Stomach (tissue), 19 donors: ENCODE measurements around the gene TCEAL2. TPM values are rescaled to one million over a fixed set of nuclear protein-coding genes. Genes with fewer than 3 reads are reported as not detected.
"Not testable (repeated sequence)": the region's sequence is repeated elsewhere in the genome, so short reads cannot be mapped to it uniquely, and the experiment has no call there.

Experiments used
- DNase-seq, 2 donors: peaks; one replicate each; pipeline versions ENCODE4 v3.0.0 to v3.0.0-alpha.2; 2013 to 2019
- H3K27ac ChIP-seq, 5 donors: fragments of 200-600 bp in 4 of 5; sonication (generic) in 4 of 5; one replicate each; pipeline ENCODE4 v1.5.1; 2013 to 2019; ENCODE audit warnings: mild to moderate bottlenecking in 1 of 5, moderate library complexity in 1 of 5
- H3K27me3 ChIP-seq, 3 donors: fragments of 200-600 bp; sonication (generic); one replicate each; pipeline ENCODE4 v1.5.1; 2017 to 2019; ENCODE audit warnings: mixed run types in 1 of 3
- H3K36me3 ChIP-seq, 4 donors: fragments of 200-600 bp; sonication (generic); 1 replicate in 3 of 4; 2 replicates in 1 of 4; pipeline ENCODE4 v1.5.1; 2016 to 2019
- H3K4me1 ChIP-seq, 4 donors: fragments of 200-600 bp; sonication (generic); one replicate each; pipeline ENCODE4 v1.5.1; 2016 to 2019
- H3K4me3 ChIP-seq, 4 donors: fragments of 200-600 bp; sonication (generic) in 3 of 4; one replicate each; pipeline ENCODE4 v1.5.1; 2016 to 2019; ENCODE audit warnings: mild to moderate bottlenecking in 1 of 4
- H3K9me3 ChIP-seq, 4 donors: fragments of 200-600 bp; sonication (generic); one replicate each; pipeline ENCODE4 v1.5.1; 2016 to 2019
- EP300 ChIP-seq: sonication (generic); formaldehyde crosslinking; IDR thresholded peaks from one replicate; pipeline ENCODE4 v1.6.1; 2017; ENCODE audit warnings: antibody characterized with exemption
- POLR2A ChIP-seq, 4 donors: fragments of 450-650 bp; IDR thresholded peaks; one replicate each; pipeline ENCODE4 v1.6.1; 2016; ENCODE audit warnings: antibody characterized with exemption in 4 of 4, control low read depth in 2 of 4, mild to moderate bottlenecking in 1 of 4, moderate library complexity in 1 of 4
- POLR2AphosphoS5 ChIP-seq, 3 donors: sonication (generic); formaldehyde crosslinking; IDR thresholded peaks; one replicate each; pipeline ENCODE4 v1.6.1; 2016; ENCODE audit warnings: antibody characterized with exemption in 3 of 3
- WGBS, 5 donors: extraction: QIAGEN DNeasy Blood & Tissue Kit in 3 of 5; methylation state at CpG; one replicate each; pipeline versions ENCODE4 v1.1.5 to v1.1.7; 2013 to 2018; 5-methylcytosine and 5-hydroxymethylcytosine counted together
- intact Hi-C: fragments of 100-400 bp; cut with DNase I; formaldehyde crosslinking; loops from one replicate; pipeline ENCODE4 v1.15.1; 2023; ENCODE audit warnings: low total_unique reads
- long read RNA-seq, 10 donors: transcript quantifications; one replicate each; lab custom pipeline, GENCODE V29; 2026
- polyA plus RNA-seq, 3 donors: library from polyadenylated mRNA; stranded (reverse); fragments of 200-250 nt; gene quantifications; one replicate each; pipeline ENCODE4 v1.2.3, GENCODE V29; 2013
- total RNA-seq, 5 donors: library from RNA; depleted of rRNA; stranded (reverse); fragments of >200 nt; gene quantifications; one replicate each; pipeline versions ENCODE4 v1.1.0 to v1.2.3, GENCODE V29; 2014 to 2016
- TF ChIP-seq, protein P1 (sequence below), 7 experiments: fragments of 450-650 bp in 4 of 7; fragments of 200-600 bp in 3 of 7; sonication (generic) in 3 of 7; IDR thresholded peaks; one replicate each; pipeline ENCODE4 v1.5.1; 2016 to 2019; ENCODE audit warnings: antibody characterized with exemption in 7 of 7, control low read depth in 2 of 7, mild to moderate bottlenecking in 1 of 7
- donor health status: healthy with polysubstance abuse.
- donor health status: Bipolar disorder and iron deficiency.
- donor health status: healthy.

The TCEAL2 gene
- total RNA-seq, result 1 to 10 TPM in 3 of 5 donors, not detected in 2; 1.3 to 7.6 (median 2.6) TPM
- polyA plus RNA-seq, result 10 to 100 TPM in 1 of 3 donors, 1 to 10 TPM in 2; 4.7 to 21.0 (median 8.1) TPM
- long read RNA-seq, donor 1, partial matches to known transcripts, result 0 of 3 reads
- long read RNA-seq, donor 1, other reads (novel, unspliced or antisense), result 0 of 3 reads
- long read RNA-seq, donor 2, partial matches to known transcripts, result 0 of 1 reads
- long read RNA-seq, donor 2, other reads (novel, unspliced or antisense), result 0 of 1 reads
- long read RNA-seq, donor 3, partial matches to known transcripts, result 0 of 3 reads
- long read RNA-seq, donor 3, other reads (novel, unspliced or antisense), result 0 of 3 reads
- long read RNA-seq, donor 4, partial matches to known transcripts, result 0 of 1 reads
- long read RNA-seq, donor 4, other reads (novel, unspliced or antisense), result 0 of 1 reads
- long read RNA-seq, donor 5, result 0 reads
- long read RNA-seq, donor 6, transcript TCEAL2-202 (3 exons, 1,100 nt), result major isoform, 7 of 7 reads
- long read RNA-seq, donor 6, partial matches to known transcripts, result 0 of 7 reads
- long read RNA-seq, donor 6, other reads (novel, unspliced or antisense), result 0 of 7 reads
- long read RNA-seq, donor 7, partial matches to known transcripts, result 0 of 2 reads
- long read RNA-seq, donor 7, other reads (novel, unspliced or antisense), result 0 of 2 reads
- long read RNA-seq, donor 8, partial matches to known transcripts, result 0 of 2 reads
- long read RNA-seq, donor 8, other reads (novel, unspliced or antisense), result 0 of 2 reads
- long read RNA-seq, donor 9, result 0 reads
- long read RNA-seq, donor 10, partial matches to known transcripts, result 0 of 3 reads
- long read RNA-seq, donor 10, other reads (novel, unspliced or antisense), result 0 of 3 reads

DNA sequence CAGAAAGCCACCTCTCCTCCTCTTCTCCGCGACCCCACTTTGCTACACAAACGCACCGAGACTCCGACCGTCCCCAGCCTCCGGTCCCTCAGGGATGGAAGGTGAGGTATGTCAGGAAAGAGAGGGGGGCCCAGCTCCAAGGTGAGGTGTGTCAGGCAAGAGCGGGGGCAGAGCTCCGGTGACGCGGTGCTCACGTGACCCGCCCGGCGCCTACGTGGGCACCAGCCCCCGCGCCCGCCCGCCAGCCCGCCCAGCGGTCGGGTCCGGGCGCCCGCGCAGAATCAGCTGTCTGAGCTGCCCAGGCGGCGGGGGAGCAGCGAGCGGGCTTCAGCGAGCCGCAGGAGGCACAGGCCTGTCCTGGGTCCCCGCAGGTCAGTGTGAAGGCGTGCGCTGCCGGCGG is at the start of gene TCEAL2:
Gene TCEAL2, plus strand, starts transcription at position 244 of the 400 bp plus-strand sequence. CDS start 1,152 bp downstream, outside the sequence.
- WGBS, 5 donors, result 0 to 46% (median 10%) methylated on average over 7 to 27 of the region's 38 CpGs
- Histone ChIP-seq H3K4me3 (peak within 1 kb of the TSS; percentile 22 to 41 (median 30)), H3K4me1 (peaks cover 0 to 12% (median 0%) of the 10 kb centered on the region in 4 donors), H3K27ac (peak within 1 kb of the TSS in 3 of 5 donors; percentile 15 to 78 (median 48)), H3K27me3 (peaks cover 0 to 33% (median 13%) of the 10 kb centered on the region in 3 donors)
- DNase-seq, result peak in 1 of 2 donors; percentile 72
- H3K36me3 ChIP-seq, intact Hi-C loops, H3K9me3 ChIP-seq: not testable (repeated sequence)

DNA sequence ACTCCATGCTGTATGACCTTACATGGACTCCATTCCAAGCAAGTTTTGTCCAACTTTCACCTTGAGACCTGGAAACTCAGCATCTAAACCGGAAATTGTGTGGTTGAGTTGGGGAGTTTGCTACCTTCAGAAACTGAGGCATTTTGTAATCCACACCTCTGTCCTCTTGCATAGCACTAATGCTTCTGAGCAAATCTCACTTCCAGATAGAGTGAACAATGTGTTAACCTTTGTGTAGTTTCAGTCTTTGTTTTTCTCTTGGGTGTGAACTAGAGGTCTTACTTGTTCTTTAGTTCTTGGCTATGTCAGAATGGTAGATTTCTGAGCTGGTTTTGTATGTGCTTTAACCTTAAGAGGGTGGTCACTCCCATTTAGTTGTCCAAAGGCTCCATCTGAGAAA is 48.1 kb upstream of the TCEAL2 start:
- no peaks in the 10 kb centered on the region for H3K4me1 ChIP-seq
- WGBS, 5 donors, result 55 to 80% (median 70%) methylated on average over 1 of the region's 1 CpG
- H3K27ac ChIP-seq, result no peak overlapping the region
- intact Hi-C loops, result no loop called here
- no peak overlapping the region for H3K4me3 ChIP-seq
- H3K9me3 ChIP-seq, result no peaks in the 10 kb centered on the region
- no peak for TF ChIP-seq POLR2A (IDR thresholded peaks at IDR 0.05)
- no peak for TF ChIP-seq EP300
- TF ChIP-seq POLR2AphosphoS5 (IDR thresholded peaks at IDR 0.05), result no peak
- TF ChIP-seq, protein P1, sequence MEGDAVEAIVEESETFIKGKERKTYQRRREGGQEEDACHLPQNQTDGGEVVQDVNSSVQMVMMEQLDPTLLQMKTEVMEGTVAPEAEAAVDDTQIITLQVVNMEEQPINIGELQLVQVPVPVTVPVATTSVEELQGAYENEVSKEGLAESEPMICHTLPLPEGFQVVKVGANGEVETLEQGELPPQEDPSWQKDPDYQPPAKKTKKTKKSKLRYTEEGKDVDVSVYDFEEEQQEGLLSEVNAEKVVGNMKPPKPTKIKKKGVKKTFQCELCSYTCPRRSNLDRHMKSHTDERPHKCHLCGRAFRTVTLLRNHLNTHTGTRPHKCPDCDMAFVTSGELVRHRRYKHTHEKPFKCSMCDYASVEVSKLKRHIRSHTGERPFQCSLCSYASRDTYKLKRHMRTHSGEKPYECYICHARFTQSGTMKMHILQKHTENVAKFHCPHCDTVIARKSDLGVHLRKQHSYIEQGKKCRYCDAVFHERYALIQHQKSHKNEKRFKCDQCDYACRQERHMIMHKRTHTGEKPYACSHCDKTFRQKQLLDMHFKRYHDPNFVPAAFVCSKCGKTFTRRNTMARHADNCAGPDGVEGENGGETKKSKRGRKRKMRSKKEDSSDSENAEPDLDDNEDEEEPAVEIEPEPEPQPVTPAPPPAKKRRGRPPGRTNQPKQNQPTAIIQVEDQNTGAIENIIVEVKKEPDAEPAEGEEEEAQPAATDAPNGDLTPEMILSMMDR (IDR thresholded peaks at IDR 0.05), result no peak
- no peaks in the 10 kb centered on the region for H3K27me3 ChIP-seq
- no peak for DNase-seq
- H3K36me3 ChIP-seq, result no peaks in the 10 kb centered on the region

DNA sequence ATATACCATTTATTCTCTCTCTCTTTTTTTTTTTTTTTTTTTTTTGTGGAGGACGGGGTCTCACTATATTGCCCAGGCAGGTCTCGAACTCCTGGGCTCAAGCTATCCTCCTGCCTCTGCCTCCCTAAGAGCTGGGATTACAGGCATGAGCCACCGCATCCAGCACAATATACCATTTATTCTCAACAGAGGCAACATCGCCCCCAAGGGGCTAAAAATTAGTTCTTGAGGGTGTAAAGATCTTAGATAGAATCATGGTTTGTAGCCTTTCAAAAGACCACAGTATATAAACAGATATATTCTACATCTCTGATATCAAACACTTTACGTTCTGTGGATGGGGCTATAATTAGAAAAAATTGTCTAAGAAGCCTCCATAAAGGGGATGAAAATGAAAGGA is 39.8 kb upstream of the TCEAL2 start:
- TF ChIP-seq EP300, result no peak
- TF ChIP-seq, protein P1 (IDR thresholded peaks at IDR 0.05), result no peak
- no peak for TF ChIP-seq POLR2A (IDR thresholded peaks at IDR 0.05)
- no peak for TF ChIP-seq POLR2AphosphoS5 (IDR thresholded peaks at IDR 0.05)
- H3K27ac ChIP-seq, result no peak overlapping the region
- 29 to 41% (median 33%) methylated on average over 4 to 5 of the region's 5 CpGs for WGBS, 5 donors
- H3K9me3 ChIP-seq, result no peaks in the 10 kb centered on the region
- no peak for DNase-seq
- H3K27me3 ChIP-seq, result no peaks in the 10 kb centered on the region
- no peaks in the 10 kb centered on the region for H3K36me3 ChIP-seq
- H3K4me1 ChIP-seq, result no peaks in the 10 kb centered on the region
- intact Hi-C loops, result no loop called here
- no peak overlapping the region for H3K4me3 ChIP-seq

DNA sequence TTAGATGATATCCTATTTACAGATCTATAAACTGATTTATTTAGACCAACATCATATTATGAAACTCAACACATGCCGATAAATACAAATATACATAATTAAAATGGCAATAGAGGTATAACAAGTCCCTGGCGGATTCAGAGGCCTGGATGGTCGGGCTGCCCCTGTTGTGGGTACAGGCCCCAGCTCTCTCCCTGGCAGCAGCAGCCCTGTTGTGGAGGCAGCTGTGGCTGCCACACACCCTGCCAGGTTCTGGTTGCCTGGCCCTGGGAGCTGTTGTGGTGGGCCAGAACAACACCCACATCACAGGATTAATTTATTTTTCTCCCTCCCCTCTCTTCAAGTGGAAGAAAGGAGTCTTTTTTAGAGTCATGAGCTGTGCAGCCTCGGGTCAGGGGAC is 12.1 kb upstream of the TCEAL2 start:
- TF ChIP-seq, protein P1 (IDR thresholded peaks at IDR 0.05), result no peak
- no peak for TF ChIP-seq POLR2A (IDR thresholded peaks at IDR 0.05)
- TF ChIP-seq POLR2AphosphoS5 (IDR thresholded peaks at IDR 0.05), result no peak
- TF ChIP-seq EP300, result no peak
- peaks cover 0 to 11% (median 5%) of the 10 kb centered on the region in 4 donors for H3K9me3 ChIP-seq
- no peak for DNase-seq
- no peaks in the 10 kb centered on the region for H3K4me1 ChIP-seq
- peaks cover 0 to 14% (median 8%) of the 10 kb centered on the region in 3 donors for H3K27me3 ChIP-seq
- 51 to 79% (median 74%) methylated on average over 4 of the region's 4 CpGs for WGBS, 5 donors
- intact Hi-C loops, result no loop called here
- H3K27ac ChIP-seq, result no peak overlapping the region
- no peak overlapping the region for H3K4me3 ChIP-seq
- no peaks in the 10 kb centered on the region for H3K36me3 ChIP-seq
